GM12878 (cell line): ENCODE data around the gene PDX1. TPM values are rescaled to one million over a fixed set of nuclear protein-coding genes. Genes with fewer than 3 reads are reported as not detected.
A peak's percentile ranks its signal among the peaks of the same experiment; 100 is the strongest.

ENCODE experiments used
- ATAC-seq: fragments of 200-7000 bp; cut with Tn5 transposase; 3 replicates; pipeline ENCODE4 v1.9.1; 2020; ENCODE audit warnings: mild to moderate bottlenecking, moderate library complexity
- BruUV-seq: library from RNA; stranded (reverse); fragments of 400-500 nt; replicated peaks from 2 replicates; lab custom pipeline; 2021; lab: Mats Ljungman, UMichigan
- CTCF ChIA-PET: fragments of 300-600 bp; sonication (Branson Sonifier 250); formaldehyde crosslinking; extraction: SDS; loops from one replicate; lab custom pipeline; 2021; ENCODE audit warnings: inconsistent platforms; lab: Yijun Ruan, JAX
- POLR2A ChIA-PET: fragments of 350-600 bp; formaldehyde crosslinking; extraction: SDS; loops from one replicate; lab custom pipeline; 2021; ENCODE audit warnings: inconsistent platforms; lab: Charles Lee
- RAD21 ChIA-PET: fragments of 300-600 bp; sonication (Branson Sonifier 250); formaldehyde crosslinking; loops from one replicate; lab custom pipeline; 2023; ENCODE audit warnings: antibody characterized with exemption; ENCODE audit not compliant: unreplicated experiment; lab: Charles Lee
- SMC1A ChIA-PET: fragments of 300-600 bp; sonication (Branson Sonifier 250); formaldehyde crosslinking; loops from one replicate; lab custom pipeline; 2023; ENCODE audit not compliant: unreplicated experiment, uncharacterized antibody; lab: Charles Lee
- DNase-seq: peaks from one replicate; pipeline ENCODE4 v3.0.0-alpha.2; 2011; ENCODE audit warnings: low read depth, low spot score
- FAIRE-seq: peaks from 3 replicates; lab custom pipeline; 2011; peaks lifted over from hg19 to GRCh38; lab: Jason Lieb, UNC
- H2AFZ ChIP-seq: 2 replicates; pipeline ENCODE4 v1.6.0; 2011; ENCODE audit warnings: low read depth, low read length, control low read depth; ENCODE audit not compliant: control insufficient read depth
- H3K27ac ChIP-seq: 2 replicates; pipeline ENCODE4 v1.5.1; 2011; ENCODE audit warnings: control low read depth; ENCODE audit not compliant: control insufficient read depth, insufficient read depth
- H3K27me3 ChIP-seq, 2 experiments: replicated peaks in 1 of 2; 2 replicates each; pipeline versions ENCODE4 v1.6.0 to v1.6.1; 2011; ENCODE audit warnings: low read length in 1 of 2; ENCODE audit not compliant: control insufficient read depth in 2 of 2, insufficient read depth in 2 of 2
- H3K36me3 ChIP-seq, 2 experiments: 2 replicates each; pipeline ENCODE4 v1.5.1; 2011; ENCODE audit warnings: low read length in 1 of 2; ENCODE audit not compliant: control insufficient read depth in 2 of 2, insufficient read depth in 2 of 2
- H3K4me1 ChIP-seq: 2 replicates; pipeline ENCODE4 v1.6.1; 2011; ENCODE audit warnings: mild to moderate bottlenecking, low read length, moderate library complexity, mixed read lengths; ENCODE audit not compliant: control insufficient read depth, insufficient read depth
- H3K4me2 ChIP-seq: 2 replicates; pipeline ENCODE4 v1.6.0; 2011; ENCODE audit warnings: control low read depth; ENCODE audit not compliant: control insufficient read depth, insufficient read depth
- H3K4me3 ChIP-seq: fragments of 200-600 bp; sonication (generic); 2 replicates; pipeline ENCODE4 v1.5.1; 2016
- H3K79me2 ChIP-seq: 2 replicates; pipeline ENCODE4 v1.6.0; 2011; ENCODE audit warnings: low read length; ENCODE audit not compliant: control insufficient read depth, insufficient read depth
- H3K9ac ChIP-seq: 2 replicates; pipeline ENCODE4 v1.8.0; 2011; ENCODE audit warnings: low read length, control low read depth, mixed read lengths; ENCODE audit not compliant: control insufficient read depth, insufficient read depth
- H3K9me3 ChIP-seq: replicated peaks from 3 replicates; pipeline ENCODE4 v1.5.1; 2011; ENCODE audit warnings: mild to moderate bottlenecking, low read length; ENCODE audit not compliant: control insufficient read depth, insufficient read depth
- H4K20me1 ChIP-seq: 2 replicates; pipeline ENCODE4 v1.6.0; 2011; ENCODE audit not compliant: control insufficient read depth, insufficient read depth
- MEF2B ChIP-seq: fragments of 450-650 bp; IDR thresholded peaks from 2 replicates; pipeline ENCODE4 v1.6.1; 2018; ENCODE audit warnings: mild to moderate bottlenecking, moderate library complexity; ENCODE audit not compliant: partially characterized antibody, poor library complexity, severe bottlenecking
- NFYA ChIP-seq: IDR thresholded peaks from 2 replicates; pipeline ENCODE4 v1.6.1; 2011; ENCODE audit warnings: low read depth, mild to moderate bottlenecking, low read length, improper control_type of control experiment, borderline replicate concordance
- NR2F1 ChIP-seq: fragments of 450-650 bp; conservative IDR thresholded peaks from 2 replicates; pipeline ENCODE4 v1.6.1; 2017; ENCODE audit warnings: mild to moderate bottlenecking
- ZBTB4 ChIP-seq: fragments of 450-650 bp; formaldehyde crosslinking; IDR thresholded peaks from 2 replicates; pipeline ENCODE4 v1.4.0; 2022; ENCODE audit warnings: mild to moderate bottlenecking, moderate library complexity
- WGBS: methylation state at CpG from one replicate; pipeline ENCODE4 v1.1.6; 2016; ENCODE audit warnings: low lambda C conversion rate; ENCODE audit not compliant: insufficient replicate concordance, insufficient coverage; ENCODE audit errors: missing lambda C conversion rate; 5-methylcytosine and 5-hydroxymethylcytosine counted together
- in situ Hi-C: fragments of 300-500 bp; cut with MboI; formaldehyde crosslinking; loops from 9 replicates; pipeline ENCODE4 v1.14.3; 2018; ENCODE audit warnings: mixed read lengths
- intact Hi-C: fragments of 100-400 bp; cut with micrococcal nuclease; formaldehyde crosslinking; loops from one replicate; pipeline ENCODE4 v1.14.2; 2022; ENCODE audit not compliant: unreplicated experiment
- polyA plus RNA-seq, 11 experiments: library from polyadenylated mRNA; depleted of rRNA in 4 of 11; unstranded in 6 of 11; stranded (reverse) in 5 of 11; fragments of >200 nt; fragmentation: Nextera tagmentation in 4 of 11; fragmentation: Illumina TruSeq in 1 of 11; extraction: Ambion mirVana in 4 of 11; extraction: Trizol in 1 of 11; gene quantifications; 1 replicate in 1 of 11; 2 replicates in 10 of 11; pipeline versions ENCODE4 v1.2.1 to v1.2.3, GENCODE V29; 2011 to 2016; ENCODE audit warnings: inconsistent platforms in 2 of 11, missing spikeins in 2 of 11, low read depth in 1 of 11
- total RNA-seq, 4 experiments: library from RNA; depleted of rRNA in 3 of 4; stranded (reverse); fragments of >200 nt in 3 of 4; fragmentation: Illumina TruSeq in 1 of 4; extraction: Trizol in 1 of 4; gene quantifications; 2 replicates each; pipeline versions ENCODE4 v1.2.1 to v1.2.3, GENCODE V29; 2013 to 2021

PDX1 gene
- total and polyA plus RNA-seq, 10 of the 15 experiments (the other 5 are each of a cell fraction or from before 2014, with no cell fraction given), result 0.02 to 0.03 TPM; not detected in 8

- Histone ChIP-seq H4K20me1 (no peaks in the 10 kb centered on the region), H3K9me3 (peaks cover 2% of the 10 kb centered on the region; the same call in 1 of the 3 replicates), H3K4me3 (no peak overlapping the region), H3K27ac (no peak overlapping the region), H3K9ac (no peak overlapping the region), H3K4me2 (no peak overlapping the region), H3K36me3 (no peaks in the 10 kb centered on the region), H3K79me2 (no peaks in the 10 kb centered on the region), H3K4me1 (no peaks in the 10 kb centered on the region), H2AFZ (no peak overlapping the region), H3K27me3 (peaks cover 23 to 60% of the 10 kb centered on the region in 2 experiments)
- DNase-seq, result no peak
- ChIA-PET CTCF (interaction anchor here (1.1 to 1.2 kb wide), 2 partner anchors 32 to 63 kb away, joined by 3 to 4 read pairs; no protein-coding TSS in a partner anchor), POLR2A (no interaction called here), SMC1A (interaction anchor here (1.4 kb wide), 1 partner anchor 8 kb away, joined by 3 read pairs; no protein-coding TSS in a partner anchor), RAD21 (interaction anchor here (3.2 kb wide), 1 partner anchor 32 kb away, joined by 12 read pairs; no protein-coding TSS in a partner anchor)
- BruUV-seq, result no TSS peak
- TF ChIP-seq NFYA, result no peak
- TF ChIP-seq MEF2B, result peak; percentile 71
- no peak for TF ChIP-seq ZBTB4 (CRISPR knock-in tag)
- 0 out of 2 replicates have a peak, but pooled peaks have one; percentile 23 for TF ChIP-seq NR2F1
- ATAC-seq, result no peak
- no peak for FAIRE-seq
- in situ Hi-C loops (no loop called here), intact Hi-C loops (no loop called here)
- WGBS, result 14% methylated on average over 39 of the region's 39 CpGs
Measured at GRCh38 chr13:27921961-27922882, 2.4 kb downstream of the PDX1 start.
